ENCODE measurements around the gene TEX10.

TEX10 gene

DNA sequence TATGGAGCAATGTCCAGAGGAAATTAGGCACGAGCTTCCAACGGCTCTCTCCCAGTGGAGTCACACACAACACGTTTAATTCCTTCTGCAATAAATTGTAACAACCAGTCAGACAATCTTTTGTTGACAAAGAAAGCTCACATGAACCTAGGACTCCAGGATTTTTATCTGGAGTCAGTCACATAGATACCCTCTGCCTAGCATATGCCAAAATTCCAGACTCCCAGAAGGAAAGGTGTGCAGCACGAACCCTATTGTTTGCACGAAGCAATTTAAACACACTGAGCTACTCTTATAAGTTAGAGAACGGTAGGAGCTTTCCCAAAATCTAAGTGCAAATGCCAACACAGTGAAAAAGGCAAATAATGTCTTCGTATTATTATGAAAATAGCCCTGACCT is 67.1 kb downstream of the TEX10 start:
- Histone ChIP-seq H3K4me2 (0 out of 22 replicates have a peak overlapping the region, but pooled peaks of 1 of the 11 experiments have one; percentile 35), H3K9ac (no peak overlapping the region), H3K4me1 (peaks cover 0 to 21% (median 12%) of the 10 kb centered on the region in 10 experiments; a peak in 15 of 20 replicates), H4K20me1 (no peaks in the 10 kb centered on the region), H3K27ac (no peak overlapping the region), H3K4me3 (no peak overlapping the region), H3K9me3 (replicated peaks in 1 of 11) (peaks cover 20 to 42% (median 30%) of the 10 kb centered on the region in 11 experiments), H3K36me3 (peaks cover 59 to 100% (median 86%) of the 10 kb centered on the region in 11 experiments), H3K27me3 (no peaks in the 10 kb centered on the region)
- no peak for TF ChIP-seq Cebpa-rat (IDR thresholded peaks at IDR 0.05)

- no peak for TF ChIP-seq Cebpa-rat (IDR thresholded peaks at IDR 0.05)
- Histone ChIP-seq H3K4me1 (peaks cover 0 to 21% (median 12%) of the 10 kb centered on the region in 10 experiments; a peak in 15 of 20 replicates), H3K9ac (no peak overlapping the region), H3K27me3 (no peaks in the 10 kb centered on the region), H3K4me3 (no peak overlapping the region), H3K4me2 (no peak overlapping the region), H4K20me1 (no peaks in the 10 kb centered on the region), H3K27ac (no peak overlapping the region), H3K9me3 (replicated peaks in 1 of 11) (peaks cover 20 to 42% (median 29%) of the 10 kb centered on the region in 11 experiments), H3K36me3 (peaks cover 57 to 98% (median 83%) of the 10 kb centered on the region in 11 experiments)
Observed at GRCh38 chr9:100285080-100285479, 67.7 kb downstream of the TEX10 start.

DNA sequence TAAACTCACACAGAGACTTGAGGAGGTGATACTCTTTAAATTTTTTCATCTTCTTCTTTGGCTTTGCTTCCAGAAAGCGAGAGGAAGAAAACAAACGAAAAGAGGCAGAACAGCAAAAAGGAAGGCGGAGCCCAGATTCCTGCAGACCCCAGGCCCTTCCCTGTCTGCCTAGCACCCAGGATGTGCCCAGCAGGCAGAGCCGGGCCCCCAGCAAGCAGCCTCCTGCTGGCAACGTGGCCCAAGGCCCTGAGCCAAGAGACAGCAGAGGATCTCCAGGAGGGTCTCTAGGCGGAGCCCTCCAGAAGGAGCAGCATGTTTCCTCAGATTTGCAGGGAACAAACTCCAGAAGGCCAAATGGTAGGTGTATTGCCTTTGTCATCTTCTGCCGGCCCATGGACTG is 68.5 kb downstream of the TEX10 start:
- Histone ChIP-seq H3K9ac (no peak overlapping the region), H3K4me1 (peaks cover 0 to 21% (median 12%) of the 10 kb centered on the region in 10 experiments; a peak in 15 of 20 replicates), H3K9me3 (replicated peaks in 1 of 11) (peaks cover 20 to 35% (median 24%) of the 10 kb centered on the region in 11 experiments), H3K27me3 (no peaks in the 10 kb centered on the region), H4K20me1 (no peaks in the 10 kb centered on the region), H3K4me2 (no peak overlapping the region), H3K36me3 (peaks cover 57 to 98% (median 81%) of the 10 kb centered on the region in 11 experiments), H3K4me3 (no peak overlapping the region), H3K27ac (no peak overlapping the region)
- TF ChIP-seq Cebpa-rat (IDR thresholded peaks at IDR 0.05) = no peak

- Histone ChIP-seq H3K9ac (no peak overlapping the region), H3K9me3 (replicated peaks in 1 of 11) (peaks cover under 1 to 16% (median 6%) of the 10 kb centered on the region in 11 experiments; a peak in 15 of 22 replicates), H3K27ac (no peak overlapping the region), H3K36me3 (peaks cover 50 to 98% (median 77%) of the 10 kb centered on the region in 11 experiments), H3K27me3 (no peaks in the 10 kb centered on the region), H3K4me1 (peaks cover 0 to 14% (median 7%) of the 10 kb centered on the region in 10 experiments; a peak in 15 of 20 replicates), H4K20me1 (no peaks in the 10 kb centered on the region), H3K4me3 (no peak overlapping the region), H3K4me2 (no peak overlapping the region)
- TF ChIP-seq Cebpa-rat (IDR thresholded peaks at IDR 0.05) = no peak
Observed at GRCh38 chr9:100282388-100282719, 70.4 kb downstream of the TEX10 start.

GRCh38 chr9:100281676-100282387 is 70.9 kb downstream of the TEX10 start:
- Histone ChIP-seq H3K9ac (no peak overlapping the region), H4K20me1 (no peaks in the 10 kb centered on the region), H3K9me3 (replicated peaks in 1 of 11) (peaks cover 0 to 15% (median 6%) of the 10 kb centered on the region in 11 experiments; a peak in 12 of 22 replicates), H3K27ac (no peak overlapping the region), H3K4me1 (peaks cover 0 to 9% (median 3%) of the 10 kb centered on the region in 10 experiments; a peak in 11 of 20 replicates), H3K36me3 (peaks cover 51 to 97% (median 77%) of the 10 kb centered on the region in 11 experiments), H3K4me3 (no peak overlapping the region), H3K4me2 (no peak overlapping the region), H3K27me3 (no peaks in the 10 kb centered on the region)
- no peak for TF ChIP-seq Cebpa-rat (IDR thresholded peaks at IDR 0.05)

- Histone ChIP-seq H3K27me3 (no peaks in the 10 kb centered on the region), H3K27ac (no peak overlapping the region), H3K36me3 (peaks cover 50 to 97% (median 77%) of the 10 kb centered on the region in 11 experiments), H3K4me3 (no peak overlapping the region), H3K9ac (no peak overlapping the region), H3K4me1 (peaks cover 0 to 1% (median 0%) of the 10 kb centered on the region in 10 experiments; a peak in 5 of 20 replicates), H4K20me1 (no peaks in the 10 kb centered on the region), H3K4me2 (no peak overlapping the region), H3K9me3 (replicated peaks in 1 of 11) (peaks cover 0 to 13% (median 6%) of the 10 kb centered on the region in 11 experiments; a peak in 12 of 22 replicates)
- TF ChIP-seq Cebpa-rat (IDR thresholded peaks at IDR 0.05) = no peak
Observed at GRCh38 chr9:100281066-100281465, 71.7 kb downstream of the TEX10 start.

GRCh38 chr9:100277166-100277979 is 75.4 kb downstream of the TEX10 start:
- Histone ChIP-seq H3K4me3 (no peak overlapping the region), H3K36me3 (peaks cover 62 to 97% (median 79%) of the 10 kb centered on the region in 11 experiments), H3K9ac (no peak overlapping the region), H3K9me3 (replicated peaks in 1 of 11) (no peaks in the 10 kb centered on the region), H3K4me1 (no peaks in the 10 kb centered on the region), H3K4me2 (no peak overlapping the region), H4K20me1 (no peaks in the 10 kb centered on the region), H3K27me3 (no peaks in the 10 kb centered on the region), H3K27ac (no peak overlapping the region)
- TF ChIP-seq Cebpa-rat (IDR thresholded peaks at IDR 0.05) = no peak

GRCh38 chr9:100269656-100270055 is 83.1 kb downstream of the TEX10 start:
- no peaks in the 10 kb centered on the region for H3K27me3 ChIP-seq
- H3K4me1 ChIP-seq = no peaks in the 10 kb centered on the region
- H3K36me3 ChIP-seq = peaks cover 41 to 73% (median 52%) of the 10 kb centered on the region in 11 experiments
- no peak overlapping the region for H3K4me2 ChIP-seq
- TF ChIP-seq Cebpa-rat (IDR thresholded peaks at IDR 0.05) = no peak
- H4K20me1 ChIP-seq = no peaks in the 10 kb centered on the region
- no peaks in the 10 kb centered on the region for H3K9me3 ChIP-seq (replicated peaks in 1 of 11)
- no peak overlapping the region for H3K4me3 ChIP-seq
- H3K9ac ChIP-seq = no peak overlapping the region
- H3K27ac ChIP-seq = no peak overlapping the region

DNA sequence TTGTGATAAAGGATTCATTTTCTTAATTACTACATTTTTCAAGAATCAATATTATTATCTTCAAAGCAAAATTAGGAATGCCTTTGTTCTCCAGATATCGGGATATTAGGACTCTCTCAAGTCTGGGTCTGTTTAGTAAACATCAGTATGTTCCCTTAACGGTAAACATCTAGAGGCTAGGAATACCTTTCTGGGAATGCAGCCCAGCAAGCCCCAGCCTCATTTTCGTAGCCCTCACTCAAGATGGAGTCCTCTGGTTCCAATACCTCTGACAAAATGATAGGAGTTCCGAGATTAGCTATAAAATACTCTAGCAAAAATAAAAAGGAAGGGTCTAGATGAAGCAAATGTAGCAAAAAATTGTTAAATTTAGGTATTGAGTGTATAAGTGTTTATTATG is 84.5 kb downstream of the TEX10 start:
- Histone ChIP-seq H3K27me3 (no peaks in the 10 kb centered on the region), H3K4me1 (no peaks in the 10 kb centered on the region), H3K36me3 (peaks cover 29 to 72% (median 47%) of the 10 kb centered on the region in 11 experiments), H3K4me3 (no peak overlapping the region), H3K9ac (no peak overlapping the region), H3K27ac (no peak overlapping the region), H3K4me2 (no peak overlapping the region), H4K20me1 (no peaks in the 10 kb centered on the region), H3K9me3 (replicated peaks in 1 of 11) (no peaks in the 10 kb centered on the region)
- no peak for TF ChIP-seq Cebpa-rat (IDR thresholded peaks at IDR 0.05)
